ENCODE data around the gene UBE2D2.

Gene UBE2D2

DNA sequence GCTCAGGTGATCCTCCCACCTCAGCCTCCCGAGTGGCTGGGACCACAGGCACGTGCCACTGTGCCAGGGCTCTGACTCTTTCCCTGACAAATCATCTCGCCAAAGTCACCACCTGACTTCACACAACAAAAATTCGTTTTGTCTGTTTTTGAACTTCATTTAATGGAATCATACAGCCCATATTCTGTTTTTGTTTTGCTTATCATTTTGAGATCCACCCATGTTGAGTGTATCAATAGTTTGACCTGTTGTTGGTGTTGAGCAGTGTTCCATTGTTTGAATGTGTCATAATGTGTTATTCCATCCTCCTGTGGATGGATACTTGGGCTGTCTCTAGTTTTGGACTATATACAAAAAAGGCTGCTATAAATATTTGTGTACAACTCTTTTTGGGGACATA lies 6.9 kb upstream of the UBE2D2 start:
- no peak for TF ChIP-seq CTCF (IDR thresholded peaks at IDR 0.05; ENCODE audit: low read length, missing control alignments)
- DNase-seq (ENCODE audit: low read depth), result no peak
- no peak overlapping the region for H3K4me3 ChIP-seq (replicated peaks; ENCODE audit: low read depth, low read length)

DNA sequence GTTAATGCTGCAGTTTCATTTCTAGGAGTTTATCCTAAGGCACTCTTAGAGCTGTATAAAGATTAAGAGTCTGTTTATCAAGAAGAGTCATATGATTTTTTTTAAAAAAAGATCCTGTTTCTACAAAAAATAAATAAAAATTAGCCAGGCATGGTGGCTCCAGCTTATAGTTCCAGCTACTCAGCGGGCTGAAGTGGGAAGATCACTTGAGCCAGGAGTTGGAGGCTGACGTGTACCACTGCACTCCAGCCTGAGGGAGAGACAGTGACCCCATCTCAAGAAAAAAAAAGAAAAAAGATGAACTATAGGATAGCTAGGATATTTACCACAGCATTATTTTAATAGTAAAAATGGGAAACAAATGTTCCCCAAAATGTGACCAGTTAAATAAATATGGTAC lies 3.3 kb upstream of the UBE2D2 start:
- DNase-seq (ENCODE audit: low read depth), result no peak
- TF ChIP-seq CTCF (IDR thresholded peaks at IDR 0.05; ENCODE audit: low read length, missing control alignments), result no peak
- H3K4me3 ChIP-seq (replicated peaks; ENCODE audit: low read depth, low read length), result no peak overlapping the region

GRCh38 chr5:139561655-139562451 lies 714 bp downstream of the UBE2D2 start:
- H3K4me3 ChIP-seq (replicated peaks; ENCODE audit: low read depth, low read length), result peak overlapping the region; percentile 88
- peak; percentile 41 for DNase-seq (ENCODE audit: low read depth)
- TF ChIP-seq CTCF (IDR thresholded peaks at IDR 0.05; ENCODE audit: low read length, missing control alignments), result no peak

- peak overlapping the region; percentile 88 for H3K4me3 ChIP-seq (replicated peaks; ENCODE audit: low read depth, low read length)
- TF ChIP-seq CTCF (IDR thresholded peaks at IDR 0.05; ENCODE audit: low read length, missing control alignments), result no peak
- DNase-seq (ENCODE audit: low read depth), result peak; percentile 6
These were observed 1.7 kb downstream of the UBE2D2 start for GRCh38 chr5:139562847-139563246.

DNA sequence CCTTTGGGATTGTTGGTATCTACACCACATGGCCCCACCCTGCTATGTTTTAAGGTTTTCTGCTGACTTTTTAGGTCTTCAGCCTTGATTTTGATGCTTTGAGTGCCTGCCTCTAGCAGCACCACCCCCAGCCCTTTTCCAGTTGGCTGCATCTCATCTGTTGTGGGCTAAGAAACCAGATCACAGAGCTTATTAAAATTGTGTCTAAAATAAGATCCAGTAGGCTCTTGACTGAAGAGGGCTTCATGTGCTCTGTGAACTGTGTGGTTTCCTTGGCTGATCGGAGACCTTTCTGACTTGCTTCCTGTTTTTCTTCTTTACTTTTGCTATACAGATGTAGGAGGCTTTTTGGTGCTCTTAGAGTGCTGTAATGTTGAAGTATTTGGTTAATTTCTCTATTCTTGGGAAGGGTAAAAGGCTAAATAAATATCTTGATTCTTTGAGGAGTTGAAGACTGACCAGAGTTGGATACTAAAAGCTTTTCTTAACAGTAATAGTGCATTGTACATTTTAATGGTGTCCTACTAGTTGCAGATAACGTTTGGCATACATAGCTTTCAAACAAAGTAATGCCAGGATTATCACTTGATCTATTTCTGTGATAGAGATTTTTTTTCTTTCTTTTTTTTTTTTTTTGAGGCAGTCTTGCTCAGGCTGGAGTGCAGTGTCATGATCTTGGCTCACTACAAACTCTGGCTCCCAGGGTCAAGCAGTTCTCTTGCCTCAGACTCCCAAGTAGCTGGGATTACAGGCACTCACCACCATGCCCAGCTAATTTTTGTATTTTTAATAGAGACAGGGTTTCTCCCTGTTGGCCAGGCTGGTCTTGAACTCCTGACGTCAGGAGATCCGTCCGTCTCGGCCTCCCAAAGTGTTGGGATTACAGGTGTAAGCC lies 4.5 kb downstream of the UBE2D2 start:
- H3K4me3 ChIP-seq (replicated peaks; ENCODE audit: low read depth, low read length), result no peak overlapping the region
- DNase-seq (ENCODE audit: low read depth), result peak; percentile 24
- TF ChIP-seq CTCF (IDR thresholded peaks at IDR 0.05; ENCODE audit: low read length, missing control alignments), result no peak

GRCh38 chr5:139566611-139567010 lies 5.5 kb downstream of the UBE2D2 start:
- peak; percentile 38 for DNase-seq (ENCODE audit: low read depth)
- TF ChIP-seq CTCF (IDR thresholded peaks at IDR 0.05; ENCODE audit: low read length, missing control alignments), result no peak
- no peak overlapping the region for H3K4me3 ChIP-seq (replicated peaks; ENCODE audit: low read depth, low read length)

Measured in fibroblast of pulmonary artery (primary cell).